Esophagus muscularis mucosa (tissue), 4 donors: ENCODE data around the gene DIP2C.

Experiments used
- CTCF ChIP-seq, 3 experiments: fragments of 200-600 bp in 2 of 3; fragments of 450-650 bp in 1 of 3; sonication (generic) in 2 of 3; IDR thresholded peaks; one replicate each; pipeline ENCODE4 v1.5.1; 2017 to 2019; ENCODE audit warnings: antibody characterized with exemption in 3 of 3, mild to moderate bottlenecking in 2 of 3, moderate library complexity in 1 of 3
- EP300 ChIP-seq: sonication (generic); formaldehyde crosslinking; IDR thresholded peaks from one replicate; pipeline ENCODE4 v1.6.1; 2017; ENCODE audit warnings: antibody characterized with exemption
- POLR2A ChIP-seq: fragments of 450-650 bp; IDR thresholded peaks from one replicate; pipeline ENCODE4 v1.6.1; 2017; ENCODE audit warnings: antibody characterized with exemption, moderate library complexity, mild to moderate bottlenecking, low read depth
- POLR2AphosphoS5 ChIP-seq, 2 donors: sonication (generic); formaldehyde crosslinking; IDR thresholded peaks; one replicate each; pipeline ENCODE4 v1.6.1; 2017; ENCODE audit warnings: antibody characterized with exemption in 2 of 2

GRCh38 chr10:642186-642890 is 47.1 kb downstream of the DIP2C start:
- TF ChIP-seq CTCF (IDR thresholded peaks at IDR 0.05) (no peak), POLR2AphosphoS5 (IDR thresholded peaks at IDR 0.05) (no peak), POLR2A (no peak), EP300 (no peak)
